NCI-H146 treated with DMSO at 0.1 percent for 48 hours (cell line): ENCODE data around the gene CRB3.

Experiments
- DNase-seq: peaks from one replicate; lab custom pipeline; 2025; ENCODE audit not compliant: unreplicated experiment; lab: John Stamatoyannopoulos, UW

The CRB3 gene

DNA sequence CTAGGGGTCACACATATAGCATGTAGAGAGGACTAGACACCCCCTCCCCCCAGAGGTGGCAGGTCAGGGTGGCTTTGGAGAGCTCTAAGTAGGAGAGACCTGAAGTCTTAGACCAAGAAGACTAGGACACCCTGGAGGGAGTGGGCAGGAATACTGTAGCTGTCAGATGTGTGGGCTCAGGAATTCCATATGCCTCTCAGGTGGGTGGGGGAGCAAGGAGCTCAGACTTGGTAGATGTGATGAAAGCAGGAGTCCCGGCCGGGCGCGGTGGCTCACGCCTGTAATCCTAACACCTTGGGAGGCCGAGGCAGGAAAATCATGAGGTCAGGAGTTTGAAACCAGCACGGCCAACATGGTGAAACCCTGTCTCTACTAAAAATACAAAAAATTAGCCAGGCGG lies 1.6 kb downstream of the CRB3 start:
- no peak for DNase-seq

DNA sequence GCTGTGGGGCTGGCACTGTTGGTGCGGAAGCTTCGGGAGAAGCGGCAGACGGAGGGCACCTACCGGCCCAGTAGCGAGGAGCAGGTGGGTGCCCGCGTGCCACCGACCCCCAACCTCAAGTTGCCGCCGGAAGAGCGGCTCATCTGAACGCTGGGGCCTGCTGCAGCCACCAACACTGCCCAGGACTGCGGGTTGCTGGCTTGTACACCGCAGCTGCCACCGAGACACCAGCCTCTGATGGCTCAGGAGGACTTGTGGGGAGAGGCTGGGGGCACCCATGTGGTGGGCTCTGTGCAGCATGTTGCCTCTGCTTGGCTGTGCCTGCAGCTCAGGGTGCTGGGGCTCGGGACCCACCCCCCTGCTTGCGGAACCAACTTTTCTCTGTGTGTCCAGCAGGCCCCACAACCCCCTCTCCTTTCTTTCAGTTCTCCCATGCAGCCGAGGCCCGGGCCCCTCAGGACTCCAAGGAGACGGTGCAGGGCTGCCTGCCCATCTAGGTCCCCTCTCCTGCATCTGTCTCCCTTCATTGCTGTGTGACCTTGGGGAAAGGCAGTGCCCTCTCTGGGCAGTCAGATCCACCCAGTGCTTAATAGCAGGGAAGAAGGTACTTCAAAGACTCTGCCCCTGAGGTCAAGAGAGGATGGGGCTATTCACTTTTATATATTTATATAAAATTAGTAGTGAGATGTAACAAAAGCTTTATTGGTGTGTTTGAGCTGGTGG lies 2.6 kb downstream of the CRB3 start:
- DNase-seq = no peak

DNA sequence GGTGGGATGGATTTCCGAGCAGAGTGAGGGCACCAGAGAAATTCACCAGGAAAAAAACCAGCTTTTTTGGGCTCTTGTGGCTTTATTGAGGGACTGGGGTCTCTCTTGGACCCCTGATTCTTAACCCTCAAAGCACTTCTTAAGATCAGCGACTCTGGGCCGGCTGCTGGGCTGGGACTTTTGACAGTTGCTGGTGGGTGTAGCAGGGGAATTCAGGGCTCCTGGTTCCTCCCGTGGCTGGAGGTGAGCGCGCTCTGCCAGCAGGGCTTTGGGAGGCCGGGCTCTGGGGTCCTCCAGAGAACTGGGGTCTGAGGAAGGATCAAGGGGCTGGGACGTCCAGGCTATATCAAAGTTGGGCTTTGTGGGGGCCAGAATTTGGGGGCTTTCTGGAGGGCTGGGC lies 3.3 kb downstream of the CRB3 start:
- no peak for DNase-seq

DNA sequence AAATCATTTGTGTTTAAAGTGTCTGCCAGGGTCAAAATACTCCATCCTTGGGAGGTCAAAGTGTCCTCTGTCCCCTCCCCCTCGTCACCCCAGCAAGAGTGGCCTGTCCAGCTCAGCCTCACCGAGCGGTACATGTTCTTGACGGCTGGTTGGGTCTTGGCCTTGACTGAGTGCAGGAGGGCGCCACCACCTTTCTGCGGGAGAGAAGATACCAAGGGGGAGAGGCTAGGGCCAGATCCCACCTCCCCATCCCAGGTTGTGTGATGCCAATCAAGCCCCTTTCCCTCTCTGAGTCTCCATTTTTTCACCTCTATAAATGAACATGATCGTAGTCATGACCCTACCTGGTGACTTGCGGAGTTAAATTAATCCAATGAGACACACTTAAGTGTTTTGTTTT lies 6.1 kb downstream of the CRB3 start:
- DNase-seq = no peak

DNA sequence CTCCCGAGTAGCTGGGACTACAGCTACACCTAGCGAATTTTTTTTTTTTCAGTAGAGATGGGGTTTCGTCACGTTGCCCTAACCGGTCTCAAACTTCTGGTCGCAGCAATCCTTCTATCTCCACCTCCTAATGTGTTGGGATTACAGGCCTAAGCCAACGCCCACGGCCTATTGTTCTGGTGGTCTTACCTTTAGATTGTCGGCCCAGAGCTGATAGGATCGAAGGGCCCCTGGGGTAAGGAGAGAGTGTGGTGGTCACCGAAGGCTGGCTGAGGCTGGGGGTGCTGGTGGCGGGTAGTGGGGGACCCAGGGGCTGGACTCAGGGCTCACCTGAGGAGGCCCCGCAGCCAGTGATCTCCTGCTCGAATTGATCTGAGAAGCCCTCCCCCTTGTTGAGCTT lies 7.0 kb downstream of the CRB3 start:
- DNase-seq = no peak

DNA sequence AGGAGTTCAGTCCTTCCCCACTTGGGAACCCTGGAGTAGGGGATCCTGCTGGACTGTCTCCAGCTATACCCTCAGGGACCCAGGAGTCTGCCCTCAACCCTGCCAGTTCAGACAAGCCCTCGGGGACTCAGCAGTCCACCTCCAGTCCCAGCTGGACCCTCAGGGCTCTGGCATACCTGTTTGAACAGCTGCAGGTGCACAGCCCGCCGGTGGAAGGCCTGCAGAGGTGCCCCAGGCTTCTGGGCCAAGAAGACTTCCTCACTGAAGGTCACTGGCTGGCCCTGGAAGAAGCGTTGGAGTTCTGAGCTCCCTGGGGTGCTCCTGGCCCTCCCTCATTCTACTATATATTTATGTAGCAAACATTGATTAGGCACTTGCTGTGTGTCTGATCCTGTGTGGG lies 8.6 kb downstream of the CRB3 start:
- peak; percentile 65 for DNase-seq

DNA sequence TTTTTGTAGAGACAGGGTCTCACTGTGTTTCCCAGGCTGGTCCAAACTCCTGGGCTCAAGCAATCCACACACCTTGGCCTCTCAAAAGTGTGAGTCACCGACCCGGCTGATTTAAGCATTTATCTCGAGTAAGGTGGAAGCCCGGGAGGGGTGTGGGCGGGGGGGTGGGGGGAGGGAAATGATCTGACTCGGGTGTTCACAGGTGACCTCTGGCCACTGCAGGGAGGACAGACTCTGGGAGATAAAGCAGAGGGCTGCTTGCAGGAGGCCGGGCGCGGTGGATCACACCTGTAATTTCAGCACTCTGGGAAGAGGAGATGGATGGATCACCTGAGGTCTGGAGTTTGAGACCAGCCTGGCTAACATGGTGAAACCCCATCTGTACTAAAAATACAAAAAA lies 9.6 kb downstream of the CRB3 start:
- no peak for DNase-seq

DNA sequence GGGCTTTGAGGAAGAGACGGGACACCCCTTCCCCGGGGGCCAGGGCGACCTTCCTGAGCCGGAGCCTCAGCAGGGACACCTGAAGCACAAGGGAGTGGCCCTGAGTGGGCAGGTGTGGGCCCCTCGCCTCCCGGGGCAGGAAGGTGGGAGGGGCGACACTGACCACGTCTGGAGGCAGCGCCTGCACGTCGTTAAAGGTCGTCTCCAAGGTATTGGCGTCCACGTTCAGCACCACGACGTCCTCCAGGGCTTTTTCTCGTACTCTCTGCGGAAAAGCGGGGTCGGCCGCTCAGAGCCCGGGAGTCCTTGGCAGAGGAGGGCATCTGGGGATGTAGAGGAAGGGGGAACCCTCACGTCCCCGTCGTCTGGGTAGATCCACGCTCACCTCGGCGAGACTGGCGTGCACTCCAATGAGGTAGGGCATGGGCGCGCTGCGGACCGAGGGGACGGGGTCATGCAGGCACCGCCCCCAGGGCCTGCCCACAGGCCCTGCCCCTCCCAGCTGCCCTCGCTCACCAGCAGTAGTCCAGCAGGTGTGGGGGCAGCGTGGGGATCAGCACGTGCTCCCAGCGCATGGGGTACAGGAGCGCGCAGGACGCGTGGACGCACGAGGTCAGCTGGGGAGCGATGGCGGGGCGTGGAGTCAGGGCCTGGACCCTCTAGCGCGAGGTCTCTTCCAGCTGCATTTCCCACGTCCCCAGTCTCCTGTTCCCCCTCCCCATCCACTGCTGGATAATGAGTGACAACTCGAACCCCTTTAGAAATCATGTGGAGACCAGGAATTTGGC lies 11.4 kb downstream of the CRB3 start:
- peak; percentile 6 for DNase-seq

DNA sequence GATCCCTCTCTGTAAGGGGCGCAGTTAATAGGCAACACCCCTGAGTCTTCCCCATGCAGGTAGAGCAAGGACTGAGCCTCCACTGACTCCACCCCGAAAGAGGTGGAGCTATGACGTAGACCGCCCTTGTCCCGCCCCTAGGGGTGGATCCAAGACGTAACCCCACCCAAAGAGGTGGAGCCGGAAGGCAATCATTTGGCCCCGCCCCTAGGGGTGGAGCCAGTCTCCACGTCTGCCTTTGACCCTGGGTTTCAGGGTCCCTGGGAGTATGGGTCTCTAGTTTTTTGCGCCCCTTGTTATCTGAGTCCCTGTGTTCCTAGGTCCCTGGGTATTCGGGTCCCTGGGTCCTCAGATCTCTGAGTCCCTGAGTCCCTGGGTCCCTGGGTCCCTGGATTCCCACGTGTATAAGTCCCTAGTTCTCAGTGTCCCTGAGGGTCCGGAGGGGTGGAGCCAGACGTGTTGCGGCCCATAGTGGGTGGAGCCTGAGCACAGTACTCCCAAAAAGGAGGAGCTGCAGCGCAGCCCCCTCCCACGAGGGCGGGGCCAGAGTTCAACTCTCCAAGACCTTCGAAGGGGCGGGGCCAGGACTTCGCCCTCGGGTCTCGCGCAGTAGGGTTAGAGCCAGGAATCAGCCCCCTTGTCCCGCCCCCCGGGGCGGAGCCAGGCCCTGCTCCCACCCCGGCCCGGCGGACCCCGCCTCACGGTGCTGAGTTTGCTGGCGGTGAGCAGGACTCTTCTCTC lies 12.3 kb downstream of the CRB3 start:
- no peak for DNase-seq

DNA sequence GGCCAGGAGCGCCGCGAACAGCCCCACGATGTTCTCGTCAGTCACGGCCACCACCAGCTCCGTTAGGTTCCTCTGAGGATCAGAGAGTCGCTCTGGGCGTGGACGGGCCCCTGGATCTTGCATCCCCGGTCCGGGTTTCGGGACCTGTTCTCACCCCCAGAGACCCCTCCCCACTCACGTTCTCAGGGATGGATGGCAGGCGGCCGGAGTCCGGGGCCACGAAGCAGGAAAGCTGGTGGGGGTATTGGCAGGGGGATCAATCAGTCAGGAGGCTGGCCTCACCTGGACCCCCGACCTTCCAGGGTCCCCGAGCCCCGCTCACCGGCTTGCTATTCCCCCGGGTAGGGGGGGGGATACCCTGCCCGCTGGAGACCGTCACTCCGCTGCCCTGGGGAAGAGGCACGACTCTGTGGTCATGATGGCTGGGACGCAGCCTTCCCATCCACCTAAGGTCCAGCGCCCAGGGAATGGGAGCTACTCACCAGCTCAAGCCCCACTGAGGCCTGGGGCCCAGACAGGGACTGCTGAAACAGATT lies 12.9 kb downstream of the CRB3 start:
- DNase-seq = no peak

DNA sequence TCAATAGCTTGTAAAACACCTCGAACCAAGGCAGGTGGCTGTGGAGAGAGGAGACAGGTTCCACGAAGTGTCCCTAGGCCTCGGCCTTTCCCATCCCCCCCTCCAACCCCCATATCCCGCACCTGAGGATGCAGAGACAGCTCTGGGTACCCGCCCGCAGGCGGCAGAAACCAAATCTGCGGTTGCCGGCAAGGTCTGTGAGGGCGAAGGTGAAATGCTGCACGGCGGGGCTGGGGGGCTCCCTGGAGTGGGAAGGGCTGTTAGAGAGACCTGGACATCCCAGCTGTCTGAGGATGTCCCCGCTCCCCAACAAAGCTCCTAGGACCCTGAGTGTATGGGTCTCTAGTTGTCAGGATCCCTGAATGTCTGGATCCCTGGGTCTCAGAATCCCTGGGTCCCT lies 14.7 kb downstream of the CRB3 start:
- no peak for DNase-seq

DNA sequence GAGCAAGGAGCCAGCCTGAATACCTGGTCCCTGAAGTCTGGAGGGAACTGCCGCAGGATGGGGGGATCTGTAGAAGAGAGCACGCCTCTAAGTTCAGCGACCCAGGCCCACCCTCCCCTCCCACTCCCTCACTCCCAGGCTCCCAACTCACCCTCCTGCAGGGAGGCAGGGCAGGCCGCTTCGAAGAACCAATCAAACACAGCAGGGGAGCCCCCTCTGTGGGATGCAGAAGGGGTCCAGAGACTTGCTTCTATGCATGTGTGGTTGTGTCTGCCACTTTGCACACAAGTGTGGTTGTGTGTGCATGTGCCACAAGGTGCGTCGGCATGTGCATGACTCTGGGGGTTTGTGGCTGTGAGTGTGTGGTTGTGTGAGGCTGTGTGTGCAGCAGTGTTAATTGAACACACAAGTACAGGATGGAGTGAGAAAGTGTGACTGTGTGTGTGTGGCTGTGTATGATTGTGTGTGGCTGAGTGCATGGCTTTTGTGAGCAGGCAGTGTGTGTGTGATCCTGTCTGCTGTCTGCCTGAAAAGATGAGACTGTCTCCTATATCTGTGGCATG lies 15.8 kb downstream of the CRB3 start:
- no peak for DNase-seq

DNA sequence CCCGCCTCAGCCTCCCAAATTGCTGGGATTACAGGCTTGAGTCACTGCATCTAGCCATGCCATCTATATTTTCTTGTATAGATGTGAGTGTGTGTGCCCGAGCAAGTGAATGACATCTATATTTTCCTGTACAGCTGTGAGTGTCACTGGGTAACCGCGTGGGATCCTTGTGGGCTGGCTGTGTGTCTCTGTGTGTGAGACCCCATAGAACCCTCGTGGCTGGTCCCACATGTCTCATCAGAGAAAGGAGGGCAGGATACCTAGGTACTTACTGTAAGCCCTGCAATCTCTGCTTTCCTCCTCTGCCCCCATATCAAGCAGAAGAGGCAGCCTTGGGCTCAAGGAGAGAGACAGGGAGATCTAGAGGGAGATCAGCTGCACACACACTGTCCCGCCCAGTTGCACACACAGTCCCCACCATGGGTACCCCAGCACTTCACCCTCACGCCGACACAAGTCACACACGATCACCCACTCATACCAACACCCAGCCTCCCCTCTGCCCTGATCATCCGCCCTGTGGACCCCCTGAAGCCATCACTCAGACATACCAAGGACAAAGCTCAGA lies 16.9 kb downstream of the CRB3 start:
- DNase-seq = no peak

DNA sequence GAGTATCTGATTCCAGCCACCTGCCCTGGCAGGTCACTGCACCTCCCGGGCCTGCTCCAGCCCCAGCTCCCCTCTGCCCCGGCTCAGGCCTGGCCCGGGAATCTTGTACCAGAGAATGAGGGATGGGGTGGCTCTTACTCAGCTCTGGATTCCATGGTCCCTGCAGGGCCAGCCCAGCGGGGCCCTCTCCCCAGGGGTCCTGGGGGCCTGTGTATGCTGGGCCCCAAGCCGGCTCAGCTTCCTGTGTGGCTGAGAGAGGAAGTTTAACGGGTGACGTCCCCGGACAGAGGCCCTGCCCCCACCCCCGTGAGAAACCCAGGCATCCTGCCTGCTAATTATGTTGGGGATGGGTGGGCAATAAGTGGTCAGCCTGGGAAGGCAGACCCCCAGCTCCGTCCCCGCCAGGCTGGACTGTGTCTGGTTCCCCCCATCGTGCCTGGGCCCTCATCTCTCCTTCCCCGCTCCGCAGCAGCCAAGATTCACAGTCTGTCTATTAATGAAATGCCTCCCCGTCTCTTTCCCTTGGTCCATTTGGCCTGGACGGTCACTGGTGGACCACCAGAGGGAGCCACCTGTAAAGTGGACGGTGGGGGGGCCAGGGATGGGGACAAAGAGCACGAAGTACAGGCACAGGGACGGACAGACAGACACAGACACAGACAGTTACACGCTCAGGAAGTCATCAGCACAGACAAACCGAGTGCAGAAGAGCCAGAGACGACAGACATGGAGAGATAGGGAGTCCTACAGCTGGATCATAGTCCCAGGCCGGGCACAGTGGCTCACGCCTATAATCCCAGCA lies 17.7 kb downstream of the CRB3 start, which contains the start of gene DENND1C:
TSS of gene DENND1C (minus strand) at position 247 of the 802 bp plus-strand sequence. CDS start at position 155, 92 bp downstream.
- no peak for DNase-seq

DNA sequence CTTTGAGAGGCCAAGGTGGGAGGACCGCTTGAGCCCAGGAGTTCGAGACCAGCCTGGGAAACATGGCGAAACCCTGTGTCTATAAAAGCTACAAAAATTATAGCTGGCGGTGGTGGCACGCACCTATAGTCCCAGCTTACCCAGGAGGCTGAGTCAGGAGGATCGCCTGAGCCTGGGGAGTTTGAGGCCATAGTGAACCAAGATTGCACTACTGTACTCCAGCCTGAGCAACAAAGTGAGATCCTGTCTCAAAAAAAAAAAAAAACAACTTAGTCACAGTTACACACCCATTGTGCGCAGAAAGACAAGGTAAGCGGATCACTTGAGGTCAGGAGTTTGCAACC lies 18.2 kb downstream of the CRB3 start:
- no peak for DNase-seq

DNA sequence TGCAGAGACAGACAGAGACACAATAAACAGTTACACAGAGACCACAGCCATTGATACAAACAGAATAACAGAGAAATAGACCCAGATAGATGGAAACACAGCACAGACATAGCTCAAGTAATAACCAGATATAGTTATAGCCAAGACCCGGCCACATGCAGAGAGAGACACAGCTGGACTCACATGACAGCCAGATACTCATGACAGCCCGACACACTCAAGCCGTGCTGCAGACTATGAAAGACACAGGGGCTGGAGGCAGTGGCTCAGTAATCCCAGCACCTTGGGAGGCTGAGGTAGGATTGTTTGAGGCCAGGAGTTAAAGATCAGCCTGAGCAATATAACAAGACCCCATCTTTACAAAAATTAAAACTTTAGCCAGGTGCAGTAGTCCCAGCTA lies 19.2 kb downstream of the CRB3 start:
- DNase-seq = no peak

DNA sequence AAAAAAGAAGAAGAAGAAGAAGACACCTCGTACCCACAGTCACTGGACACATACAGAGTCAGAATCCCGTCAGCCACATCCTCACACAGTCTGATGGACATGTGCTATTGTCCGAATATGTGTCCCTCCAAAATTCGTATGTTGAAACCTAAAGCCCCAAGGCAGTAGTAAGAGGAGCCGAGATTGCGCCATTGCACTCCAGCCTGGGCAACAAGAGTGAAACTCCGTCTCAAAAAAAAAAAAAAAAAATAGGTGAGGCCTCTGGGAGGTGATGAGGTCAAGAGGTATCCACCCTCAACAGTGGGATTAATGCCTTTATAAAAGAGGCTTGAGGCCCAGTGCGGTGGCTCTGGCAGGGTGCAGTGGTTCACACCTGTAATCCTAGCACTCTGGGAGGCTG lies 20.2 kb downstream of the CRB3 start:
- DNase-seq = no peak

DNA sequence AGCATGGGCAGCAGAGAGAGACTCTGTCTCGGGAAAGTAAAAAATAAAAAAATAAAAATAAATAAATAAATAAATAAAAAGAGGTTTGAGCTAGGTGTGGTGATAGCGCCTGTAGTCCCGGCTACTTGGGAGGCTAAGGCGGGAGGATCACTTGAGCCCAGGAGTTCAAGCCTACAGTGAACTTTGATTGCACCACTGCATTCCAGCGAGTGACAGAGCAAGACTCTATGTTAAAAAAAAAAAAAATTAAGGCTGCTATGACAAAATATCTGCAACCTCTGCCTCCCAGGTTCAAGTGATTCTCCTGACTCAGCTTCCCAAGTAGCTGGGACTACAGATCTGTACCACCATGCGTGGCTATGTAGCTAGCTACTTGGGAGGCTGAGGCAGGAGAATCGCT lies 20.8 kb downstream of the CRB3 start:
- no peak for DNase-seq

DNA sequence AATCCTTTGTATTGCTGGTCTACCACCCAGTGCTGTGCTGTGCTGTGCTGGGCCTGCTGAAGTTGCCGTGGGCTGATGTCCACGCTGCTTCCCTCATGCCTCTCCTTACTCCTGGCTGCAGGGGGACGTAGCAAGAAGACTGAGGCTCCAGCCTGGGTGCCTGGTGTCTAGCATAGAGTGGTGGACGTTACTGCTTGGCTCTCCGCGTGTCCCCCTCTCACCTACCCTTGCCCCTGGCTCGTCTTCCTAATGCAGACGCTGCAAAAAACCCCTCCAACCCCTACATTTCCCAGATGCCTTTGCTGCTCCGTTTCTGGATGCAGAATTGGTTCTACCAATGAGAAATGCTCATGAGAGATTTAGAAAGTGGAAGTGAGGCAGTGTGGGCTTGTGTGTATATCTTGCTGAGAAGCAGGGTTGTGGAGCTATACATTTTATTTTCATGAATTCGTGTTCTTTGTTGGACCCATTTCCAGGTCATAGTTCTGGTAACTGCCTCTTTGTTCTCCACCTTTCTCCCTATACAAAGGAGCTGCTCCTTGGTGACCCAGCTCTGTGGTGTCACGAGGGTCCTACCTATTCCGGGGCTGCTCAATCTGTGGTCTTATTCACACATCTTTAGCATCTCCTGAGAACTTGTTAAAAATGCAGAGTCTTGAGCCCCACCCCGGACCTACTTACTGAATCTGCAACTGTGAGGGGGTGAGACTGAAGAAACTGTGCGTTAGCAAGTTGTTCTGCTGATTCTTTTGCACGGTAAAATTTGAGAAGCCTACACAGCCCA lies 25.4 kb downstream of the CRB3 start:
- DNase-seq = no peak
